ENCODE data around the gene DIP2C. TPM values are rescaled to one million over a fixed set of nuclear protein-coding genes. Genes with fewer than 3 reads are reported as not detected.

Gene DIP2C
- polyA plus RNA-seq, 1 of the 3 experiments (the other 2 are of a cell fraction) = 8.7 TPM

DNA sequence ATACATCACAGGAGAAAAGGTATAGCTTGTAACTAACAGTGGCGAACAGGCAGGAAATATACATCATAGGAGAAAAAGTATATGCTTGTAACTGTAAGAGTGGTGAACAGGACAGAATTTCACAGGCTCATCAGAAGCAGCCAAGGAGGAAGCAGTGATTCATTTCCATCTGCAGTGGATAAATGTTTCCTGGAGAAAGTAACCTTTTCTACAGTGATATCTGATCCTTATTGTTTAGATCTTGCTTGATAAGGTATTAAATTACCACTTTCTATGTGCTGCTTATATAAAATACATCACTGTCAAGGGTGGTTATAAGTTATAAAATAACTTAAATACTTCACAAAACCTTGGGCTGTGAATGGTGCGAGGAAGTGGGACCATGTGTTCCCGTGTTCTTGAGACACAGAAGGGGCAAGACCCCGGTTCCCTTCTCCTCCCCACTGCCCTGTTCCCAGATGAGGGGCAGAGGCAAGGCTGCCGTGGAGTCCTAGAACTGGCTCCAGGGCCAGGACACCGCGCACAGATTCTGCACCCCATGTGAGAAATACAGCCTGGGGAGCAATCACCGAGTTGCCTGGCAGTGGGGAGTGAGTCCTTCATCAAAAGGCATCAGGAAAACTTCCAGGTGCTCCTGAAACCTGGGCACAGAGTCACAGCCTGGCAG lies 135.2 kb downstream of the DIP2C start:
- DNase-seq = no peak
- CTCF ChIA-PET = no interaction called here
- no peaks in the 10 kb centered on the region for H3K9me3 ChIP-seq
- H3K4me2 ChIP-seq = no peak overlapping the region
- H3K9me2 ChIP-seq = no peaks in the 10 kb centered on the region
- POLR2A ChIA-PET = no interaction called here
- TF ChIP-seq, protein P1, sequence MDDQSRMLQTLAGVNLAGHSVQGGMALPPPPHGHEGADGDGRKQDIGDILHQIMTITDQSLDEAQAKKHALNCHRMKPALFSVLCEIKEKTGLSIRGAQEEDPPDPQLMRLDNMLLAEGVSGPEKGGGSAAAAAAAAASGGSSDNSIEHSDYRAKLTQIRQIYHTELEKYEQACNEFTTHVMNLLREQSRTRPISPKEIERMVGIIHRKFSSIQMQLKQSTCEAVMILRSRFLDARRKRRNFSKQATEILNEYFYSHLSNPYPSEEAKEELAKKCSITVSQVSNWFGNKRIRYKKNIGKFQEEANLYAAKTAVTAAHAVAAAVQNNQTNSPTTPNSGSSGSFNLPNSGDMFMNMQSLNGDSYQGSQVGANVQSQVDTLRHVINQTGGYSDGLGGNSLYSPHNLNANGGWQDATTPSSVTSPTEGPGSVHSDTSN (IDR thresholded peaks at IDR 0.05) = peak; percentile 71
- TF ChIP-seq FOSL2 (IDR thresholded peaks at IDR 0.05; ENCODE audit: borderline replicate concordance, low read depth) = peak; percentile 51; the same call in 1 of the 2 replicates
- no peak for TF ChIP-seq RCOR1 (IDR thresholded peaks at IDR 0.05; ENCODE audit: low read length)
- TF ChIP-seq TAF1 (IDR thresholded peaks at IDR 0.05; ENCODE audit: borderline replicate concordance, low read depth, low read length) = no peak
- TF ChIP-seq TCF12 (IDR thresholded peaks at IDR 0.05) = peak; percentile 75
- TF ChIP-seq JUND (IDR thresholded peaks at IDR 0.05) = peak; percentile 55; the same call in 1 of the 2 replicates
- 0 out of 2 replicates have a peak, but pooled peaks have one; percentile 21 for TF ChIP-seq TEAD4 (IDR thresholded peaks at IDR 0.05; ENCODE audit: borderline replicate concordance, insufficient read depth)
- TF ChIP-seq, protein P2, sequence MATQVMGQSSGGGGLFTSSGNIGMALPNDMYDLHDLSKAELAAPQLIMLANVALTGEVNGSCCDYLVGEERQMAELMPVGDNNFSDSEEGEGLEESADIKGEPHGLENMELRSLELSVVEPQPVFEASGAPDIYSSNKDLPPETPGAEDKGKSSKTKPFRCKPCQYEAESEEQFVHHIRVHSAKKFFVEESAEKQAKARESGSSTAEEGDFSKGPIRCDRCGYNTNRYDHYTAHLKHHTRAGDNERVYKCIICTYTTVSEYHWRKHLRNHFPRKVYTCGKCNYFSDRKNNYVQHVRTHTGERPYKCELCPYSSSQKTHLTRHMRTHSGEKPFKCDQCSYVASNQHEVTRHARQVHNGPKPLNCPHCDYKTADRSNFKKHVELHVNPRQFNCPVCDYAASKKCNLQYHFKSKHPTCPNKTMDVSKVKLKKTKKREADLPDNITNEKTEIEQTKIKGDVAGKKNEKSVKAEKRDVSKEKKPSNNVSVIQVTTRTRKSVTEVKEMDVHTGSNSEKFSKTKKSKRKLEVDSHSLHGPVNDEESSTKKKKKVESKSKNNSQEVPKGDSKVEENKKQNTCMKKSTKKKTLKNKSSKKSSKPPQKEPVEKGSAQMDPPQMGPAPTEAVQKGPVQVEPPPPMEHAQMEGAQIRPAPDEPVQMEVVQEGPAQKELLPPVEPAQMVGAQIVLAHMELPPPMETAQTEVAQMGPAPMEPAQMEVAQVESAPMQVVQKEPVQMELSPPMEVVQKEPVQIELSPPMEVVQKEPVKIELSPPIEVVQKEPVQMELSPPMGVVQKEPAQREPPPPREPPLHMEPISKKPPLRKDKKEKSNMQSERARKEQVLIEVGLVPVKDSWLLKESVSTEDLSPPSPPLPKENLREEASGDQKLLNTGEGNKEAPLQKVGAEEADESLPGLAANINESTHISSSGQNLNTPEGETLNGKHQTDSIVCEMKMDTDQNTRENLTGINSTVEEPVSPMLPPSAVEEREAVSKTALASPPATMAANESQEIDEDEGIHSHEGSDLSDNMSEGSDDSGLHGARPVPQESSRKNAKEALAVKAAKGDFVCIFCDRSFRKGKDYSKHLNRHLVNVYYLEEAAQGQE (IDR thresholded peaks at IDR 0.05; ENCODE audit: low read depth, low read length) = no peak
- 81% methylated on average over 4 of the region's 8 CpGs for WGBS (ENCODE audit: low lambda C conversion rate)
- no peaks in the 10 kb centered on the region for H3K36me3 ChIP-seq (replicated peaks in 1 of 2; ENCODE audit: control insufficient read depth in 1 of 2, insufficient read depth in 2 of 2, low read length in 1 of 2)
- peaks cover 10% of the 10 kb centered on the region for H3F3A ChIP-seq (replicated peaks; ENCODE audit: insufficient read depth)
- H3K27me3 ChIP-seq (ENCODE audit: insufficient read depth) = no peaks in the 10 kb centered on the region
- no peak overlapping the region for H3K9ac ChIP-seq
- no peak overlapping the region for H2AFZ ChIP-seq (ENCODE audit: low read depth)
- H3K27ac ChIP-seq (ENCODE audit: low read depth in 2 of 2, low read length in 1 of 2) = no peak overlapping the region
- H3K4me1 ChIP-seq (ENCODE audit: control insufficient read depth in 1 of 2, insufficient read depth in 2 of 2, low read depth in 1 of 2, low read length in 1 of 2) = peaks cover 5 to 14% of the 10 kb centered on the region in 2 experiments; a peak in 2 of 4 replicates
- H3K79me2 ChIP-seq (ENCODE audit: insufficient read depth) = peaks cover 71% of the 10 kb centered on the region
- H4K20me1 ChIP-seq (ENCODE audit: insufficient read depth) = peaks cover 90% of the 10 kb centered on the region
- no peak overlapping the region for H3K4me3 ChIP-seq (ENCODE audit: low read depth in 2 of 2, low read length in 1 of 2)

DNA sequence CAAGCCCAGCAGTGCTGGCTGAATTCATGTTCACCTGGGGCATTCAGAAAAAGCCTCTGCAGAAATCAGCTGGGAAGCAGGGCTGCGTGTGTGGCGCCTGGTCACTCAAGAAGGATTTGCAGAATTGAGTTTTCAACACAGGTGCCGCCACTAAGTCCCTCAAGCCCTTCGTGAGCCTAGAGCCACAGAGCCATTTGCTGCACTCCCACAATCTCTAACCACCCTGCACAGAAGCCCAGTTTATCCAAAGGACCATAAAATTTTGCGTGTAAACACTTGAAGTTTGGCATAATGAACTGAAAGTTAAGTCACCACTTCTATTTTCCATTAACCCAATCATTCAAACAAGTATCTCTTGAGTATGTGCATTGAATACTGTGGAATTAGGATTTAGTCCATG lies 136.2 kb downstream of the DIP2C start:
- DNase-seq = no peak
- H2AFZ ChIP-seq (ENCODE audit: low read depth) = no peak overlapping the region
- ChIA-PET POLR2A (no interaction called here), CTCF (no interaction called here)
- H3K9me2 ChIP-seq = no peaks in the 10 kb centered on the region
- no peak overlapping the region for H3K4me2 ChIP-seq
- H4K20me1 ChIP-seq (ENCODE audit: insufficient read depth) = peaks cover 90% of the 10 kb centered on the region
- no peak overlapping the region for H3K4me3 ChIP-seq (ENCODE audit: low read depth in 2 of 2, low read length in 1 of 2)
- H3K9ac ChIP-seq = no peak overlapping the region
- H3K79me2 ChIP-seq (ENCODE audit: insufficient read depth) = peaks cover 71% of the 10 kb centered on the region
- no peaks in the 10 kb centered on the region for H3K36me3 ChIP-seq (replicated peaks in 1 of 2; ENCODE audit: control insufficient read depth in 1 of 2, insufficient read depth in 2 of 2, low read length in 1 of 2)
- H3K27me3 ChIP-seq (ENCODE audit: insufficient read depth) = no peaks in the 10 kb centered on the region
- no peaks in the 10 kb centered on the region for H3K9me3 ChIP-seq
- H3F3A ChIP-seq (replicated peaks; ENCODE audit: insufficient read depth) = peaks cover 10% of the 10 kb centered on the region
- H3K27ac ChIP-seq (ENCODE audit: low read depth in 2 of 2, low read length in 1 of 2) = no peak overlapping the region
- peaks cover 5 to 17% of the 10 kb centered on the region in 2 experiments; a peak in 2 of 4 replicates for H3K4me1 ChIP-seq (ENCODE audit: control insufficient read depth in 1 of 2, insufficient read depth in 2 of 2, low read depth in 1 of 2, low read length in 1 of 2)
- TF ChIP-seq RCOR1 (IDR thresholded peaks at IDR 0.05; ENCODE audit: low read length) = no peak
- TF ChIP-seq, protein P3, sequence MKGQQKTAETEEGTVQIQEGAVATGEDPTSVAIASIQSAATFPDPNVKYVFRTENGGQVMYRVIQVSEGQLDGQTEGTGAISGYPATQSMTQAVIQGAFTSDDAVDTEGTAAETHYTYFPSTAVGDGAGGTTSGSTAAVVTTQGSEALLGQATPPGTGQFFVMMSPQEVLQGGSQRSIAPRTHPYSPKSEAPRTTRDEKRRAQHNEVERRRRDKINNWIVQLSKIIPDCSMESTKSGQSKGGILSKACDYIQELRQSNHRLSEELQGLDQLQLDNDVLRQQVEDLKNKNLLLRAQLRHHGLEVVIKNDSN (IDR thresholded peaks at IDR 0.05; ENCODE audit: borderline replicate concordance, low read depth) = no peak
- no peak for TF ChIP-seq RFX5 (IDR thresholded peaks at IDR 0.05; ENCODE audit: low read length)
- no peak for TF ChIP-seq TAF1 (IDR thresholded peaks at IDR 0.05; ENCODE audit: borderline replicate concordance, low read depth, low read length)
- TF ChIP-seq, protein P1 (IDR thresholded peaks at IDR 0.05) = no peak
- no peak for TF ChIP-seq NRF1 (IDR thresholded peaks at IDR 0.05; ENCODE audit: low read depth, low read length)
- no peak for TF ChIP-seq TCF12 (IDR thresholded peaks at IDR 0.05)
- no peak for TF ChIP-seq EZH2phosphoT487 (IDR thresholded peaks at IDR 0.05; ENCODE audit: borderline replicate concordance, low read depth)
- 100% methylated on average over 5 of the region's 5 CpGs for WGBS (ENCODE audit: low lambda C conversion rate)
